H9 (cell line): Measurements from ENCODE around the gene BORCS6. TPM values are rescaled to one million over a fixed set of nuclear protein-coding genes. Genes with fewer than 3 reads are reported as not detected.

Experiments used
- DNase-seq: peaks from one replicate; pipeline ENCODE4 v3.0.0-alpha.2; 2017
- H2AFZ ChIP-seq: one replicate; pipeline ENCODE4 v1.6.1; 2013; ENCODE audit warnings: mild to moderate bottlenecking, low read length, control low read depth, moderate library complexity
- H2AK5ac ChIP-seq: 2 replicates; pipeline ENCODE4 v1.6.1; 2013; ENCODE audit warnings: low read length, control low read depth, mixed read lengths; ENCODE audit not compliant: insufficient read length
- H2BK120ac ChIP-seq: one replicate; pipeline ENCODE4 v1.6.1; 2013; ENCODE audit warnings: low read depth, mild to moderate bottlenecking, low read length, control low read depth, inconsistent platforms; ENCODE audit not compliant: poor library complexity, severe bottlenecking
- H2BK12ac ChIP-seq: 2 replicates; pipeline ENCODE4 v1.6.1; 2013; ENCODE audit warnings: low read length, control low read depth, mixed read lengths, low read depth; ENCODE audit not compliant: insufficient read length
- H2BK15ac ChIP-seq: 2 replicates; pipeline ENCODE4 v1.6.1; 2013; ENCODE audit warnings: low read depth, low read length, control low read depth
- H2BK20ac ChIP-seq: one replicate; pipeline ENCODE4 v1.6.1; 2013; ENCODE audit warnings: low read depth, mild to moderate bottlenecking, low read length, control low read depth, inconsistent platforms; ENCODE audit not compliant: poor library complexity, severe bottlenecking
- H2BK5ac ChIP-seq: 2 replicates; pipeline ENCODE4 v1.6.1; 2013; ENCODE audit warnings: low read length, control low read depth, mixed read lengths; ENCODE audit not compliant: insufficient read length
- H3K14ac ChIP-seq: 2 replicates; pipeline ENCODE4 v1.6.1; 2013; ENCODE audit warnings: low read length, control low read depth; ENCODE audit not compliant: insufficient read depth
- H3K18ac ChIP-seq: 2 replicates; pipeline ENCODE4 v1.6.1; 2013; ENCODE audit warnings: low read depth, mild to moderate bottlenecking, mixed read lengths, low read length, control low read depth; ENCODE audit not compliant: insufficient read length
- H3K23ac ChIP-seq: 2 replicates; pipeline ENCODE4 v1.6.1; 2013; ENCODE audit warnings: low read length, control low read depth, mixed read lengths, low read depth; ENCODE audit not compliant: insufficient read length
- H3K23me2 ChIP-seq: 2 replicates; pipeline ENCODE4 v1.6.1; 2013; ENCODE audit warnings: low read depth, mild to moderate bottlenecking, mixed read lengths, low read length, control low read depth; ENCODE audit not compliant: insufficient read length, poor library complexity, severe bottlenecking
- H3K27ac ChIP-seq: 2 replicates; pipeline ENCODE4 v1.5.1; 2013; ENCODE audit warnings: low read length, control low read depth, mixed read lengths, low read depth; ENCODE audit not compliant: insufficient read length
- H3K27me3 ChIP-seq: 2 replicates; pipeline ENCODE4 v1.6.1; 2013; ENCODE audit warnings: low read length, control low read depth, inconsistent platforms; ENCODE audit not compliant: insufficient read depth
- H3K4ac ChIP-seq: 2 replicates; pipeline ENCODE4 v1.6.1; 2013; ENCODE audit warnings: low read depth, mild to moderate bottlenecking, control low read depth, inconsistent platforms, low read length, moderate library complexity
- H3K4me1 ChIP-seq: 2 replicates; pipeline ENCODE4 v1.6.1; 2013; ENCODE audit warnings: low read length, control low read depth, inconsistent platforms; ENCODE audit not compliant: insufficient read depth
- H3K4me2 ChIP-seq: 2 replicates; pipeline ENCODE4 v1.6.1; 2013; ENCODE audit warnings: low read length, control low read depth, mixed read lengths; ENCODE audit not compliant: insufficient read length, insufficient read depth
- H3K56ac ChIP-seq: 2 replicates; pipeline ENCODE4 v1.6.1; 2013; ENCODE audit warnings: low read depth, mild to moderate bottlenecking, mixed read lengths, low read length, control low read depth; ENCODE audit not compliant: insufficient read length
- H3K79me1 ChIP-seq: 2 replicates; pipeline ENCODE4 v1.6.1; 2013; ENCODE audit warnings: low read depth, mild to moderate bottlenecking, moderate library complexity, low read length, control low read depth, inconsistent platforms; ENCODE audit not compliant: insufficient read depth, poor library complexity, severe bottlenecking
- H3K79me2 ChIP-seq: 2 replicates; pipeline ENCODE4 v1.6.1; 2013; ENCODE audit warnings: low read length, control low read depth, inconsistent platforms; ENCODE audit not compliant: insufficient read depth
- H3K9ac ChIP-seq: 2 replicates; pipeline ENCODE4 v1.6.1; 2013; ENCODE audit warnings: low read length, control low read depth, mixed read lengths; ENCODE audit not compliant: insufficient read length; ENCODE audit errors: extremely low read depth
- H3K9me3 ChIP-seq: one replicate; pipeline ENCODE4 v1.6.1; 2013; ENCODE audit warnings: low read depth, low read length, inconsistent platforms; ENCODE audit not compliant: control insufficient read depth
- H3T11ph ChIP-seq: one replicate; pipeline ENCODE4 v1.6.1; 2013; ENCODE audit warnings: mild to moderate bottlenecking, low read length, control low read depth, inconsistent platforms
- H4K20me1 ChIP-seq: one replicate; pipeline ENCODE4 v1.6.1; 2013; ENCODE audit not compliant: control insufficient read depth, insufficient read length, insufficient read depth
- H4K5ac ChIP-seq: 2 replicates; pipeline ENCODE4 v1.6.1; 2013; ENCODE audit warnings: low read depth, mild to moderate bottlenecking, mixed read lengths, low read length, control low read depth; ENCODE audit not compliant: insufficient read length
- H4K8ac ChIP-seq: replicated peaks from 2 replicates; pipeline ENCODE4 v1.6.1; 2013; ENCODE audit warnings: low read length, control low read depth, mixed read lengths, low read depth; ENCODE audit not compliant: insufficient read length
- H4K91ac ChIP-seq: 2 replicates; pipeline ENCODE4 v1.6.1; 2013; ENCODE audit warnings: low read depth, mild to moderate bottlenecking, moderate library complexity, mixed read lengths, low read length, control low read depth; ENCODE audit not compliant: insufficient read length
- H3K27ac Mint-ChIP-seq, 3 experiments: 2 replicates in 2 of 3; 3 replicates in 1 of 3; pipeline ENCODE4 v1.8.0; 2020 to 2021; ENCODE audit warnings: mixed read lengths in 3 of 3, mild to moderate bottlenecking in 1 of 3, moderate library complexity in 1 of 3
- H3K27me3 Mint-ChIP-seq: 2 replicates; pipeline ENCODE4 v1.8.0; 2021; ENCODE audit warnings: low read depth, mild to moderate bottlenecking, moderate library complexity, mixed read lengths
- H3K36me3 Mint-ChIP-seq, 3 experiments: 2 replicates in 2 of 3; 3 replicates in 1 of 3; pipeline ENCODE4 v1.8.0; 2020 to 2021; ENCODE audit warnings: low read depth in 3 of 3, mixed read lengths in 3 of 3; ENCODE audit not compliant: insufficient read depth in 1 of 3
- H3K4me1 Mint-ChIP-seq, 2 experiments: 2 replicates each; pipeline ENCODE4 v1.8.0; 2020; ENCODE audit warnings: mixed read lengths in 2 of 2
- H3K4me3 Mint-ChIP-seq, 2 experiments: 2 replicates in 1 of 2; 3 replicates in 1 of 2; pipeline ENCODE4 v1.8.0; 2020 to 2021; ENCODE audit warnings: mild to moderate bottlenecking in 2 of 2, mixed read lengths in 2 of 2, moderate library complexity in 1 of 2
- H3K9me3 Mint-ChIP-seq, 2 experiments: 2 replicates in 1 of 2; 3 replicates in 1 of 2; pipeline ENCODE4 v1.8.0; 2020; ENCODE audit warnings: mild to moderate bottlenecking in 2 of 2, mixed read lengths in 2 of 2, moderate library complexity in 1 of 2
- CTCF ChIP-seq: fragments of 200-600 bp; sonication (generic); conservative IDR thresholded peaks from 3 replicates; pipeline ENCODE4 v1.8.0; 2021; ENCODE audit warnings: antibody characterized with exemption, mild to moderate bottlenecking
- WGBS: extraction: QIAGEN DNeasy Blood & Tissue Kit; methylation state at CpG from one replicate; pipeline ENCODE4 v1.1.7; 2013; ENCODE audit warnings: missing lambda C conversion rate, low lambda C conversion rate, mixed read lengths; ENCODE audit not compliant: insufficient read length; ENCODE audit errors: extremely low coverage; 5-methylcytosine and 5-hydroxymethylcytosine counted together
- total RNA-seq: library from RNA; stranded (reverse); gene quantifications from 2 replicates; pipeline ENCODE4 v1.2.1, GENCODE V29; 2021

Gene BORCS6
- total RNA-seq, 1 experiment from 2014 or later = 3.1 TPM

DNA sequence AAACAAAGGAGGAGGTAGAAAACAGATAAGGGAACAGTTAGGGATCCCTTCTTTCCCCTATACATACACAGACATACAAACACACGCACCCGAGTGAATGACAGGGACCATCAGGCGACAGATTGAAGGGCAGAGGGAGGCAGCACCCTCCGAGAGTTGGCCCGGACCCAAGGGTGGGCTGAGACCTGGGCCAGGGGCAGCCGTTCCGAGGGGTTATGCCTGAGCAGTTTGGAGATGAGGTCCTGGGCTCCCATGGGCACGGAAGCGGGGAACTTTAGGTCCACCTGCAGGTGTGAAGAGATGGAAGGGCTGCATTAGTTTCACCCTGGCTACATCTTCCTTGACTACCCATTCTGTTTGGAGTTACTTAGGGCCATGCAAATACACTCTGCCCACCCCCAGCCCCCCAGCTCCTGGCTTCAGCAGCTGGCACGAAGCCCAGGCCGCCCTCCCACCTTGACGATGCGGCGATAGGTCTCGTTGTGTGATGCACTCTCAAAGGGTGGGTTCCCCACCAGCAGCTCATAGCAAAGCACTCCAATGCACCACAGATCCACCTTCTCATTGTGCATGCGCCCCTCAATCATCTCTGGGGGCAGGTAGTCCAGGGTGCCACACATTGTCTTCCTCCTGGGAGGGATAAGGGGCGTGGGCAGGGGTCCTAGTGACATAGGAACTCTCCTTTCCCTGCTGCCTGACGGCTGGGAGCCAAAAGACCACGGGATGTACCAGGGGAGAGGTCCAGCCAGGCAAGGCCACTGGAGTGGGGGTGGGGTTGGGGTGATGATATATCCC, 15.0 kb upstream of the BORCS6 start:
- Histone ChIP-seq H3K27me3 (no peaks in the 10 kb centered on the region), H3K9ac (no peak overlapping the region), H4K5ac (no peak overlapping the region), H2BK12ac (no peak overlapping the region), H2AFZ (no peak overlapping the region), H3K14ac (no peak overlapping the region), H3T11ph (no peak overlapping the region), H3K23me2 (peaks cover 3% of the 10 kb centered on the region), H2BK20ac (no peak overlapping the region), H4K8ac (no peak overlapping the region), H3K18ac (no peak overlapping the region), H2BK15ac (no peak overlapping the region), H4K20me1 (no peaks in the 10 kb centered on the region), H3K23ac (no peak overlapping the region), H3K56ac (no peak overlapping the region), H4K91ac (no peak overlapping the region), H3K4me1 (no peaks in the 10 kb centered on the region), H3K9me3 (no peaks in the 10 kb centered on the region), H3K27ac (no peak overlapping the region), H2BK120ac (no peak overlapping the region), H3K79me2 (peaks cover 4% of the 10 kb centered on the region; the same call in 1 of the 2 replicates), H3K4ac (no peak overlapping the region), H3K4me2 (no peak overlapping the region), H2BK5ac (no peak overlapping the region), H3K79me1 (peaks cover 3% of the 10 kb centered on the region), H2AK5ac (no peak overlapping the region)
- no peak for TF ChIP-seq CTCF
- Mint-ChIP-seq H3K4me3 (no peak overlapping the region), H3K4me1 (peaks cover 5 to 18% of the 10 kb centered on the region in 2 experiments), H3K9me3 (no peaks in the 10 kb centered on the region), H3K36me3 (peaks cover 51 to 54% (median 53%) of the 10 kb centered on the region in 3 experiments), H3K27me3 (no peaks in the 10 kb centered on the region), H3K27ac (peak overlapping the region in 1 of 3 experiments; percentile 53; a peak in 1 of 7 replicates)
- no peak for DNase-seq
- WGBS = no CpG with 5 or more reads among the region's 19 CpGs
